HG03196 (cell line): ENCODE data around the gene CUX1.
"Not testable (repeated sequence)": the region's sequence is repeated elsewhere in the genome, so short reads cannot be mapped to it uniquely, and the experiment has no call there.

Experiments
- ATAC-seq: cut with Tn5 transposase; IDR thresholded peaks from one replicate; pipeline ENCODE4 v1.9.1; 2021; ENCODE audit not compliant: unreplicated experiment

CUX1 gene

GRCh38 chr7:101824440-101824839 lies 7.0 kb downstream of the CUX1 start:
- ATAC-seq: no peak

- no peak for ATAC-seq
Observed at GRCh38 chr7:101826081-101826835, 8.8 kb downstream of the CUX1 start.

- no peak for ATAC-seq
Observed at GRCh38 chr7:101828301-101829020, 11.0 kb downstream of the CUX1 start.

- no peak for ATAC-seq
Observed at GRCh38 chr7:101829374-101829773, 11.9 kb downstream of the CUX1 start.

- ATAC-seq: no peak
Observed at GRCh38 chr7:101829821-101830220, 12.4 kb downstream of the CUX1 start.

- not testable (repeated sequence) for ATAC-seq
Observed at GRCh38 chr7:101831396-101831795, 14.0 kb downstream of the CUX1 start.

- no peak for ATAC-seq
Observed at GRCh38 chr7:101832205-101832631, 14.8 kb downstream of the CUX1 start.

- no peak for ATAC-seq
Observed at GRCh38 chr7:101832685-101833375, 15.4 kb downstream of the CUX1 start.

- no peak for ATAC-seq
Observed at GRCh38 chr7:101833799-101834198, 16.4 kb downstream of the CUX1 start.

GRCh38 chr7:101835136-101835535 lies 17.7 kb downstream of the CUX1 start:
- no peak for ATAC-seq

GRCh38 chr7:101837433-101837832 lies 20.0 kb downstream of the CUX1 start:
- ATAC-seq: not testable (repeated sequence)

- no peak for ATAC-seq
Observed at GRCh38 chr7:101838837-101839483, 21.5 kb downstream of the CUX1 start.

- ATAC-seq: no peak
Observed at GRCh38 chr7:101841328-101841727, 23.9 kb downstream of the CUX1 start.

GRCh38 chr7:101843293-101844271 lies 26.2 kb downstream of the CUX1 start:
- ATAC-seq: no peak

- no peak for ATAC-seq
Observed at GRCh38 chr7:101845974-101846373, 28.5 kb downstream of the CUX1 start.

GRCh38 chr7:101846800-101847538 lies 29.5 kb downstream of the CUX1 start:
- no peak for ATAC-seq

GRCh38 chr7:101848208-101848951 lies 31.0 kb downstream of the CUX1 start:
- no peak for ATAC-seq

- ATAC-seq: not testable (repeated sequence)
Observed at GRCh38 chr7:101849314-101849713, 31.9 kb downstream of the CUX1 start.

GRCh38 chr7:101852364-101852763 lies 34.9 kb downstream of the CUX1 start:
- not testable (repeated sequence) for ATAC-seq
